Vagina (tissue), 2 donors: ENCODE data around the gene PSMG3. TPM values are rescaled to one million over a fixed set of nuclear protein-coding genes. Genes with fewer than 3 reads are reported as not detected.

Source experiments
- DNase-seq, 2 donors: peaks; one replicate each; pipeline ENCODE4 v3.0.0-alpha.2; 2017; ENCODE audit errors: extremely low spot score in 2 of 2
- H3K27ac ChIP-seq: fragments of 200-600 bp; sonication (generic); one replicate; pipeline ENCODE4 v1.5.1; 2019
- H3K27me3 ChIP-seq: fragments of 200-600 bp; sonication (generic); one replicate; pipeline ENCODE4 v1.5.1; 2019
- H3K36me3 ChIP-seq, 2 donors: fragments of 200-600 bp; sonication (generic); one replicate each; pipeline ENCODE4 v1.5.1; 2017 to 2019
- H3K4me1 ChIP-seq: fragments of 200-600 bp; sonication (generic); one replicate; pipeline ENCODE4 v1.5.1; 2019
- H3K4me3 ChIP-seq, 2 donors: fragments of 200-600 bp; sonication (generic); 1 replicate in 1 of 2; 2 replicates in 1 of 2; pipeline ENCODE4 v1.5.1; 2016 to 2019
- H3K9me3 ChIP-seq: fragments of 200-600 bp; sonication (generic); one replicate; pipeline ENCODE4 v1.5.1; 2019
- CTCF ChIP-seq, 3 experiments: fragments of 450-650 bp in 2 of 3; fragments of 200-600 bp in 1 of 3; sonication (generic) in 1 of 3; IDR thresholded peaks; one replicate each; pipeline ENCODE4 v1.5.1; 2017 to 2019; ENCODE audit warnings: antibody characterized with exemption in 3 of 3, mild to moderate bottlenecking in 2 of 3, moderate library complexity in 2 of 3
- POLR2A ChIP-seq, 2 donors: fragments of 450-650 bp; IDR thresholded peaks; one replicate each; pipeline ENCODE4 v1.6.1; 2017; ENCODE audit warnings: antibody characterized with exemption in 2 of 2, mild to moderate bottlenecking in 2 of 2, moderate library complexity in 2 of 2
- POLR2AphosphoS5 ChIP-seq, 2 donors: sonication (generic); formaldehyde crosslinking; IDR thresholded peaks; one replicate each; pipeline ENCODE4 v1.9.0; 2017; ENCODE audit warnings: antibody characterized with exemption in 2 of 2, mild to moderate bottlenecking in 2 of 2, low read depth in 1 of 2; ENCODE audit not compliant: insufficient read depth in 1 of 2
- intact Hi-C: fragments of 100-400 bp; cut with DNase I; formaldehyde crosslinking; loops from one replicate; pipeline ENCODE4 v1.15.1; 2023
- total RNA-seq: library from RNA; depleted of rRNA; stranded (reverse); fragments of >200 nt; gene quantifications from one replicate; pipeline ENCODE4 v1.2.3, GENCODE V29; 2016

PSMG3 gene
- total RNA-seq, 1 donor from 2014 or later, result 49.6 TPM

GRCh38 chr7:1554333-1555045, 15.3 kb downstream of the PSMG3 start:
- no peak for TF ChIP-seq POLR2AphosphoS5 (IDR thresholded peaks at IDR 0.05; ENCODE audit: insufficient read depth in 1 of 2, low read depth in 1 of 2)
- no peak for TF ChIP-seq CTCF (IDR thresholded peaks at IDR 0.05)
- no peak for TF ChIP-seq POLR2A (IDR thresholded peaks at IDR 0.05)
- H3K36me3 ChIP-seq, result no peaks in the 10 kb centered on the region
- H3K27me3 ChIP-seq, result no peaks in the 10 kb centered on the region
- H3K4me1 ChIP-seq, result peaks cover 25% of the 10 kb centered on the region
- no peak for DNase-seq
- no peak overlapping the region for H3K4me3 ChIP-seq
- H3K27ac ChIP-seq, result peak overlapping the region; percentile 23
- intact Hi-C loops, result no loop called here
- no peaks in the 10 kb centered on the region for H3K9me3 ChIP-seq

DNA sequence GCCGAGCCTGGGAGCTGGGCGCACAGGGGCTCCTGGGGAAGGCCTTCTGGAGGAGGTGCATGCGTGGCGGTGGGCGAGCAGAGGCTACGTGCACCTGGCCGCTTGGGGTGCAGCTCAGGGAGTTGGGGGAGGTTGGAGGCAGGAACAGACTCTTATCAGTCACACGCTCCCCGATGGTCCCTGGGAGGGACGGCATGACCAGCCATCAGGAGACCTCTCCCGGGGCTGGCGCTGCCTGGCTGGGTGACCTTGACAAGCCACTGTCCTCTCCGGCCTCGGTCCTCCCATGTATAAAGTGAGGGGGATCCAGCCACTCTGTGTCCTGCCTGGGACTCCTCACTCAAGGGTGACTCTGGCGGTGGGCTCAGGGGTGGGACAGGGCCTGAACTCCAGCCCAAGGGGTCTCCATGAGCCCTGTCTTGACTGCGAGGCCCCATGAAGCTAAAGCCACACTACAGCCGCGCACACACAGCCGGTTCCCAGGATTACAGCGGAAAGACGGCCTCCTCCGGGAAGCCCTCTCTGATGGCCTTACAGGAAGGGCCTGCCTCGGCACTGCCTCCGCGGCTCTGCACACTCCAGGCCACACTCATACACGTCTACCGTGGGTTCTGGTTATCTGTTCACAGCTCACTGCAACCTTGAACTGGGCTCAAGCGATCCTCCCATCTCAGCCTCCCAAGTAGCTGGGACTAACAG, 16.2 kb downstream of the PSMG3 start:
- Histone ChIP-seq H3K9me3 (no peaks in the 10 kb centered on the region), H3K27me3 (no peaks in the 10 kb centered on the region), H3K27ac (no peak overlapping the region), H3K4me3 (no peak overlapping the region), H3K36me3 (no peaks in the 10 kb centered on the region), H3K4me1 (peaks cover 22% of the 10 kb centered on the region)
- intact Hi-C loops, result no loop called here
- DNase-seq, result no peak
- TF ChIP-seq POLR2AphosphoS5 (IDR thresholded peaks at IDR 0.05; ENCODE audit: insufficient read depth in 1 of 2, low read depth in 1 of 2) (no peak), CTCF (IDR thresholded peaks at IDR 0.05) (no peak), POLR2A (IDR thresholded peaks at IDR 0.05) (no peak)

DNA sequence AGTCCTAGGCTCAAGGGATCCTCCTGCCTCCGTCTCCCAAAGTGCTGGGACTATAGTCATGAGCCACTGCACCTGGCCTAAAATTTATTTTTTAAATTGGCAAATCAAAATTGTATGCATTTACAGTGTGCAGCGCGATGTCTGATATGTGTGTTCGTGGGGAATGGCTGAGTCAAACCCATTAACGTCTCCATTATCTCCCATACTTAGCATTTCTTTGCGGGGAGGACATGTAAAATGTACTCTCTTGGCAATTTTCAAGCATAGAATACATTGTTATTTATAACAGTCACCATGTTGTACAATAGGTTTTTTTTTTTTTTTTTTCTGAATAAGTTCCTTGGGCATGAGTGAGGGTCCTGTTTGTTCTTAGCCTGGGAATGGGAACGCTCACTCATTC, 17.6 kb downstream of the PSMG3 start:
- H3K27ac ChIP-seq, result no peak overlapping the region
- no peak overlapping the region for H3K4me3 ChIP-seq
- no peaks in the 10 kb centered on the region for H3K36me3 ChIP-seq
- intact Hi-C loops, result no loop called here
- no peak for DNase-seq
- H3K4me1 ChIP-seq, result peaks cover 16% of the 10 kb centered on the region
- TF ChIP-seq POLR2AphosphoS5 (IDR thresholded peaks at IDR 0.05; ENCODE audit: insufficient read depth in 1 of 2, low read depth in 1 of 2) (no peak), POLR2A (IDR thresholded peaks at IDR 0.05) (no peak), CTCF (IDR thresholded peaks at IDR 0.05) (no peak)
- H3K9me3 ChIP-seq, result no peaks in the 10 kb centered on the region
- H3K27me3 ChIP-seq, result no peaks in the 10 kb centered on the region

GRCh38 chr7:1550846-1551155, 19.0 kb downstream of the PSMG3 start:
- no peaks in the 10 kb centered on the region for H3K27me3 ChIP-seq
- intact Hi-C loops, result no loop called here
- no peak overlapping the region for H3K27ac ChIP-seq
- DNase-seq, result no peak
- H3K4me3 ChIP-seq, result no peak overlapping the region
- H3K36me3 ChIP-seq, result no peaks in the 10 kb centered on the region
- no peaks in the 10 kb centered on the region for H3K9me3 ChIP-seq
- peaks cover 9% of the 10 kb centered on the region for H3K4me1 ChIP-seq
- TF ChIP-seq POLR2A (IDR thresholded peaks at IDR 0.05) (no peak), CTCF (IDR thresholded peaks at IDR 0.05) (no peak), POLR2AphosphoS5 (IDR thresholded peaks at IDR 0.05; ENCODE audit: insufficient read depth in 1 of 2, low read depth in 1 of 2) (no peak)
